SK-N-SH (cell line): ENCODE measurements around the gene SMURF1. TPM values are rescaled to one million over a fixed set of nuclear protein-coding genes. Genes with fewer than 3 reads are reported as not detected.

Experiments used
- CTCF ChIA-PET: fragments of 300-600, 350-600 bp; formaldehyde crosslinking; extraction: SDS; loops from one replicate; lab custom pipeline; 2021; lab: Yijun Ruan, JAX
- POLR2A ChIA-PET: fragments of 350-600 bp; sonication (Branson Sonifier 250); formaldehyde crosslinking; extraction: SDS; loops from one replicate; lab custom pipeline; 2020; ENCODE audit warnings: antibody characterized with exemption, inconsistent platforms; lab: Yijun Ruan, JAX
- DNase-seq: peaks from one replicate; pipeline ENCODE4 v3.0.0; 2012
- H2AFZ ChIP-seq: fragments of 200-600 bp; sonication (generic); 2 replicates; pipeline ENCODE4 v1.8.1; 2016; ENCODE audit warnings: antibody characterized with exemption, mild to moderate bottlenecking, low read depth
- H3F3A ChIP-seq: fragments of 200-600 bp; sonication (generic); replicated peaks from 2 replicates; pipeline ENCODE3; 2016; ENCODE audit warnings: antibody characterized with exemption, mild to moderate bottlenecking; ENCODE audit not compliant: insufficient read depth
- H3K27ac ChIP-seq, 2 experiments: fragments of 200-500 bp in 1 of 2; fragments of 200-600 bp in 1 of 2; sonication (Bioruptor generic) in 1 of 2; sonication (generic), shearing (Covaris generic) in 1 of 2; 2 replicates each; pipeline versions ENCODE4 v1.5.1 to v1.6.1; 2014 to 2016; ENCODE audit warnings: low read depth in 2 of 2, inconsistent platforms in 1 of 2, low read length in 1 of 2, mild to moderate bottlenecking in 1 of 2, mixed read lengths in 1 of 2
- H3K27me3 ChIP-seq: fragments of 200-600 bp; sonication (generic), shearing (Covaris generic); 2 replicates; pipeline ENCODE4 v1.6.1; 2016; ENCODE audit warnings: mixed run types; ENCODE audit not compliant: insufficient read depth
- H3K36me3 ChIP-seq, 2 experiments: fragments of 200-500 bp in 1 of 2; fragments of 200-600 bp in 1 of 2; sonication (Bioruptor generic) in 1 of 2; sonication (generic) in 1 of 2; replicated peaks in 1 of 2; 2 replicates each; pipeline versions ENCODE3 to v1.5.1; 2014 to 2016; ENCODE audit warnings: low read length in 1 of 2, mild to moderate bottlenecking in 1 of 2; ENCODE audit not compliant: insufficient read depth in 2 of 2, control insufficient read depth in 1 of 2
- H3K4me1 ChIP-seq, 2 experiments: fragments of 200-500 bp in 1 of 2; fragments of 200-600 bp in 1 of 2; sonication (Bioruptor generic) in 1 of 2; sonication (generic), shearing (Covaris generic) in 1 of 2; 2 replicates each; pipeline versions ENCODE4 v1.5.1 to v1.6.1; 2014 to 2016; ENCODE audit warnings: low read depth in 1 of 2, low read length in 1 of 2, mixed run types in 1 of 2; ENCODE audit not compliant: insufficient read depth in 2 of 2, control insufficient read depth in 1 of 2
- H3K4me2 ChIP-seq: fragments of 200-600 bp; sonication (generic), shearing (Covaris generic); 2 replicates; pipeline ENCODE4 v1.6.1; 2017; ENCODE audit warnings: mixed run types
- H3K4me3 ChIP-seq, 2 experiments: fragments of 200-500 bp in 1 of 2; fragments of 200-600 bp in 1 of 2; sonication (Bioruptor generic) in 1 of 2; sonication (generic), shearing (Covaris generic) in 1 of 2; 2 replicates each; pipeline versions ENCODE4 v1.5.1 to v1.8.1; 2014 to 2016; ENCODE audit warnings: low read depth in 2 of 2, inconsistent platforms in 1 of 2, low read length in 1 of 2, mild to moderate bottlenecking in 1 of 2, mixed read lengths in 1 of 2, moderate library complexity in 1 of 2
- H3K79me2 ChIP-seq: fragments of 200-600 bp; sonication (generic); 2 replicates; pipeline ENCODE4 v1.8.1; 2017; ENCODE audit warnings: mild to moderate bottlenecking; ENCODE audit not compliant: insufficient read depth
- H3K9ac ChIP-seq: fragments of 200-600 bp; sonication (generic); 2 replicates; pipeline ENCODE4 v1.6.1; 2017; ENCODE audit warnings: mixed run types
- H3K9me2 ChIP-seq: fragments of 200-600 bp; sonication (generic); 2 replicates; pipeline ENCODE4 v1.6.1; 2017; ENCODE audit warnings: mixed run types
- H3K9me3 ChIP-seq: fragments of 200-600 bp; sonication (generic); 2 replicates; pipeline ENCODE4 v1.6.1; 2017; ENCODE audit warnings: mixed run types, mild to moderate bottlenecking, moderate library complexity
- H4K20me1 ChIP-seq: fragments of 200-600 bp; sonication (generic); 2 replicates; pipeline ENCODE4 v1.6.1; 2017; ENCODE audit warnings: mild to moderate bottlenecking, mixed run types; ENCODE audit not compliant: insufficient read depth
- CHD2 ChIP-seq: fragments of 150-350 bp; IDR thresholded peaks from 2 replicates; pipeline ENCODE4 v1.6.1; 2018; ENCODE audit warnings: low read length; ENCODE audit not compliant: partially characterized antibody
- CTCF ChIP-seq: fragments of 200-600 bp; sonication (generic); IDR thresholded peaks from 2 replicates; pipeline ENCODE4 v1.6.1; 2017; ENCODE audit warnings: antibody characterized with exemption, mild to moderate bottlenecking, moderate library complexity
- ELF1 ChIP-seq: IDR thresholded peaks from 2 replicates; pipeline ENCODE4 v1.4.0; 2012
- EZH2phosphoT487 ChIP-seq: fragments of 200-600 bp; sonication (generic); IDR thresholded peaks from 2 replicates; pipeline ENCODE4 v1.6.1; 2017; ENCODE audit warnings: low read depth, mixed run types, mild to moderate bottlenecking, antibody characterized with exemption, moderate library complexity, borderline replicate concordance
- FOSL2 ChIP-seq: IDR thresholded peaks from 2 replicates; pipeline ENCODE4 v1.4.0; 2012; ENCODE audit warnings: low read depth, mild to moderate bottlenecking, moderate library complexity, borderline replicate concordance
- FOXJ3 ChIP-seq: sonication (generic); formaldehyde crosslinking; IDR thresholded peaks from 2 replicates; pipeline ENCODE4 v1.5.1; 2020; ENCODE audit warnings: mild to moderate bottlenecking, missing genetic modification reagents
- FOXM1 ChIP-seq: IDR thresholded peaks from 2 replicates; pipeline ENCODE4 v1.4.0; 2012; ENCODE audit warnings: low read depth, mild to moderate bottlenecking
- GABPA ChIP-seq: IDR thresholded peaks from 2 replicates; pipeline ENCODE4 v1.4.0; 2012; ENCODE audit warnings: low read depth, mild to moderate bottlenecking
- GATA2 ChIP-seq: sonication (generic); formaldehyde crosslinking; IDR thresholded peaks from 2 replicates; pipeline ENCODE4 v1.5.0; 2020; ENCODE audit warnings: mild to moderate bottlenecking, missing genetic modification reagents
- JUND ChIP-seq: IDR thresholded peaks from 2 replicates; pipeline ENCODE4 v1.4.0; 2012
- MAX ChIP-seq: IDR thresholded peaks from 2 replicates; pipeline ENCODE4 v1.4.0; 2012; ENCODE audit warnings: low read depth
- MEF2A ChIP-seq: IDR thresholded peaks from 2 replicates; pipeline ENCODE4 v1.4.0; 2012; ENCODE audit warnings: low read depth, borderline replicate concordance
- MXI1 ChIP-seq: IDR thresholded peaks from 2 replicates; pipeline ENCODE4 v1.6.1; 2012; ENCODE audit warnings: mild to moderate bottlenecking, low read depth, low read length, improper control_type of control experiment
- NFIC ChIP-seq: IDR thresholded peaks from 2 replicates; pipeline ENCODE4 v1.4.0; 2012; ENCODE audit warnings: borderline replicate concordance
- NRF1 ChIP-seq: IDR thresholded peaks from 2 replicates; pipeline ENCODE4 v1.6.1; 2012; ENCODE audit warnings: low read depth, mild to moderate bottlenecking, low read length
- PBX3 ChIP-seq: IDR thresholded peaks from 2 replicates; pipeline ENCODE4; 2012
- POLR2AphosphoS5 ChIP-seq: IDR thresholded peaks from 2 replicates; pipeline ENCODE4 v1.6.1; 2012; ENCODE audit warnings: low read depth, low read length
- RAD21 ChIP-seq: IDR thresholded peaks from 2 replicates; pipeline ENCODE4 v1.6.1; 2012; ENCODE audit warnings: mild to moderate bottlenecking, low read length
- RCOR1 ChIP-seq: fragments of 150-350 bp; IDR thresholded peaks from 2 replicates; pipeline ENCODE4 v1.6.1; 2017; ENCODE audit warnings: antibody characterized with exemption, low read length
- RFX5 ChIP-seq: IDR thresholded peaks from 2 replicates; pipeline ENCODE4 v1.6.1; 2012; ENCODE audit warnings: mild to moderate bottlenecking, improper control_type of control experiment, low read length
- RXRA ChIP-seq: IDR thresholded peaks from 2 replicates; pipeline ENCODE4 v1.4.0; 2012; ENCODE audit warnings: low read depth, mild to moderate bottlenecking, borderline replicate concordance
- SIN3A ChIP-seq: IDR thresholded peaks from 2 replicates; pipeline ENCODE4 v1.6.1; 2012; ENCODE audit warnings: low read depth, mild to moderate bottlenecking, low read length, moderate library complexity, borderline replicate concordance
- SMC3 ChIP-seq: IDR thresholded peaks from 2 replicates; pipeline ENCODE4 v1.6.1; 2012; ENCODE audit warnings: low read depth, low read length, improper control_type of control experiment
- TAF1 ChIP-seq: IDR thresholded peaks from 2 replicates; pipeline ENCODE4 v1.6.1; 2012; ENCODE audit warnings: low read depth, mild to moderate bottlenecking, low read length, moderate library complexity, borderline replicate concordance
- TCF12 ChIP-seq: IDR thresholded peaks from 2 replicates; pipeline ENCODE4 v1.4.0; 2012
- TEAD4 ChIP-seq: IDR thresholded peaks from 2 replicates; pipeline ENCODE4 v1.4.0; 2012; ENCODE audit warnings: mild to moderate bottlenecking, borderline replicate concordance; ENCODE audit not compliant: insufficient read depth
- USF1 ChIP-seq: IDR thresholded peaks from 2 replicates; pipeline ENCODE4 v1.4.0; 2012; ENCODE audit warnings: low read depth, borderline replicate concordance
- WGBS: methylation state at CpG from one replicate; pipeline ENCODE4 v1.1.6; 2017; ENCODE audit warnings: low lambda C conversion rate; 5-methylcytosine and 5-hydroxymethylcytosine counted together
- polyA plus RNA-seq, 3 experiments: library from polyadenylated mRNA; depleted of rRNA; stranded (reverse); fragments of >200 nt; gene quantifications; 2 replicates each; pipeline ENCODE4 v1.2.3, GENCODE V29; 2012

Gene SMURF1
- polyA plus RNA-seq, 1 of the 3 experiments (the other 2 are of a cell fraction) = 12.9 TPM

- peaks cover 35% of the 10 kb centered on the region for H3F3A ChIP-seq
- no peak overlapping the region for H3K4me2 ChIP-seq
- no peaks in the 10 kb centered on the region for H3K9me2 ChIP-seq
- H3K9ac ChIP-seq = no peak overlapping the region
- H3K4me1 ChIP-seq = peaks cover 7 to 17% of the 10 kb centered on the region in 2 experiments; a peak in 3 of 4 replicates
- H3K36me3 ChIP-seq = peaks cover 67 to 76% of the 10 kb centered on the region in 2 experiments
- no peak overlapping the region; a peak in 1 of 4 replicates for H3K4me3 ChIP-seq
- CTCF ChIA-PET = interaction anchor here (0.6 to 6.6 kb wide), 71 partner anchors 10 to 390 kb away, joined by 3 to 146 read pairs (median 4); partner anchors contain the start of genes ARPC1A and BUD31
- 82% methylated on average over 31 of the region's 31 CpGs for WGBS
- H2AFZ ChIP-seq = no peak overlapping the region
- POLR2A ChIA-PET = no interaction called here
- H3K79me2 ChIP-seq = peaks cover 7% of the 10 kb centered on the region; the same call in 1 of the 2 replicates
- H3K9me3 ChIP-seq = no peaks in the 10 kb centered on the region
- DNase-seq = peak; percentile 97
- H3K27me3 ChIP-seq = no peaks in the 10 kb centered on the region
- peaks cover 11% of the 10 kb centered on the region; the same call in 1 of the 2 replicates for H4K20me1 ChIP-seq
- 0 out of 4 replicates have a peak overlapping the region, but pooled peaks of 1 of the 2 experiments have one; percentile 23 for H3K27ac ChIP-seq
- TF ChIP-seq FOSL2 (no peak), NFIC (0 out of 2 replicates have a peak, but pooled peaks have one; percentile 30), MEF2A (no peak), JUND (no peak), CHD2 (peak; percentile 28), RXRA (no peak), TCF12 (no peak), POLR2AphosphoS5 (no peak), NRF1 (0 out of 2 replicates have a peak, but pooled peaks have one; percentile 18), TEAD4 (no peak), GATA2 (CRISPR knock-in tag) (no peak), GABPA (no peak), MXI1 (peak; percentile 80; the same call in 1 of the 2 replicates), FOXJ3 (CRISPR knock-in tag) (no peak), RCOR1 (no peak), EZH2phosphoT487 (no peak), MAX (peak; percentile 29; the same call in 1 of the 2 replicates), RFX5 (no peak), USF1 (no peak), PBX3 (no peak), SIN3A (no peak), RAD21 (peak; percentile 98), ELF1 (no peak), FOXM1 (no peak), TAF1 (no peak), SMC3 (peak; percentile 87), CTCF (peak; percentile 91)
These were observed 103.6 kb downstream of the SMURF1 start for GRCh38 chr7:99040104-99040958.
